GM18951 (cell line): ENCODE measurements around the gene CDKAL1.
"Not testable (repeated sequence)": the region's sequence is repeated elsewhere in the genome, so short reads cannot be mapped to it uniquely, and the experiment has no call there.

Experiments
- POLR2A ChIP-seq: IDR thresholded peaks from 4 replicates; pipeline ENCODE4 v1.6.1; 2011; ENCODE audit warnings: mild to moderate bottlenecking; ENCODE audit not compliant: insufficient read length, insufficient read depth; ENCODE audit errors: extremely low read depth
- in situ Hi-C: fragments of 300-500 bp; cut with MboI; formaldehyde crosslinking; loops from one replicate; pipeline ENCODE4 v1.12.0; 2022; ENCODE audit warnings: low sequenced_read_pairs, mixed read lengths, inconsistent platforms; ENCODE audit not compliant: unreplicated experiment

The CDKAL1 gene

DNA sequence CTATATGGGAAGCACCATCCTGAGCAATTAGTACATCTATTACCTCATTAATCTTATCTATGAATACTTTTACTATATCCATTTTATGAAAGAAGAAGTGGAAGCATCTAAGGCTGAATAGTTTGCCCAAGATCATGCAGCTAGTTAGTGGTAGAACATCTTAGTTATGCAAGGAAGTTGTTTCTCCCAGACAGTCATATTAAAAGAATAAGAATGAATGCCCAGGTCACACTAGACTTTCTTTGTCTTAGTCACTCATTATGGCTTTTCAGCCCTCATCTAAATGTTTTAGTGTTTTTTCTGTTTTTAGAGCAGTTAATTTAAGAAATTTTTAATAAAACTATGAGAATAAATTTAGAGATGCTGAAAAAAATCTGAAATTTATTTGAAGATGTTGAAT is 517.5 kb downstream of the CDKAL1 start:
- in situ Hi-C loops: no loop called here

DNA sequence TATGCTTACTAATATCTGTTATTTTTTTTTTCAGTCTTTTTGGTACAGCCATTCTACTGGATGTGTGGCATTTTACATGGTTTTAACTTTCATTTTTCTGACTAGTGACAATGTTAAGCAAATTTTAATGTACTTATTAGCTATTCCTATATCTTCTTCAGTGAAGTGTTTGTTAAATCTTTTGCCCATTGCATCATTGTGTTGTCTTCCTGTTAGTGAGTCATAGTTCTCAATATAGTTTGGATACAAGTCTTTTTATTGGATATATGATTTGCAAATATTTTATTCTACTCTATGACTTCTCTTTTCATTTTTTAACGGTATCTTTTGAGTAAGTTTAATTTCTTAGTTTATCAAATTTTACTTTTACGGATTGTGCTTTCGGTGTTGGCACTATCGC is 519.4 kb downstream of the CDKAL1 start:
- in situ Hi-C loops: no loop called here
- no peak for TF ChIP-seq POLR2A

More for the DNA sequence above, 517.5 kb downstream of the CDKAL1 start:
- TF ChIP-seq POLR2A: no peak

DNA sequence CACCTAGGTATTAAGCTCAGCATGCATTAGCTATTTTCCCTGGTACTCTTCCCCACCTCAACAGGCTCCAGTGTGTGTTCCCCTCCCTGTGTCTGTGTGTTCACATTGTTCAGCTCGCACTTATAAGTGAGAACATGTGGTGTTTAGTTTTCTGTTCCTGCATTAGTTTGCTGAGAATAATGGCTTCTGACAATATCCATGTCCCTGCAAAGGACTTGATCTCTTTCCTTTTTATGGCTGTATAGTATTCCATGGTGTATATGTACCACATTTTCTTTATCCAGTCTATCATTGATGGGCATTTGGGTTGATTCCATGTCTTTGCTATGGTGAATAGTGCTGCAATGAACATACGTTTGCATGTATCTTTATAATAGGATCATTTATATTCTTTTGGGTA is 521.2 kb downstream of the CDKAL1 start:
- in situ Hi-C loops: not testable (repeated sequence)

DNA sequence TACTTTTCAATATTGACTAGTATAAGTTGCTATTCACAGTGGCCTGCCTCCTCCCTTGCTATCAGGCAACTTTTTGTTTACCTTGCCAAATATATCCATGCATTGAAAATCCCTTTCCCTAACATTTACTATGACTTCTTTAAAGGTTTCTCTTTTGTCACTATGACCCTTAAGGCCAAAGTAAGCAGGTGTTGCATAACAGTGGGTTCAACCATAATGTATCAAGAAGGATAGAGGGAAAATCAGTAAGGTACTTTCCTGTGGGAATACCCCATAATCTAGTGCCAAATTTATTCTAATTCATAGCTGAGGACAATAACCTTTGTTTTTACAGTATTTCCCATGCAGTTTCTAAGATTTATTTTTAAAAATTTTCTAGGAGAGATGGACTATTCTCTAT is 527.6 kb downstream of the CDKAL1 start:
- no peak for TF ChIP-seq POLR2A
- in situ Hi-C loops: no loop called here

DNA sequence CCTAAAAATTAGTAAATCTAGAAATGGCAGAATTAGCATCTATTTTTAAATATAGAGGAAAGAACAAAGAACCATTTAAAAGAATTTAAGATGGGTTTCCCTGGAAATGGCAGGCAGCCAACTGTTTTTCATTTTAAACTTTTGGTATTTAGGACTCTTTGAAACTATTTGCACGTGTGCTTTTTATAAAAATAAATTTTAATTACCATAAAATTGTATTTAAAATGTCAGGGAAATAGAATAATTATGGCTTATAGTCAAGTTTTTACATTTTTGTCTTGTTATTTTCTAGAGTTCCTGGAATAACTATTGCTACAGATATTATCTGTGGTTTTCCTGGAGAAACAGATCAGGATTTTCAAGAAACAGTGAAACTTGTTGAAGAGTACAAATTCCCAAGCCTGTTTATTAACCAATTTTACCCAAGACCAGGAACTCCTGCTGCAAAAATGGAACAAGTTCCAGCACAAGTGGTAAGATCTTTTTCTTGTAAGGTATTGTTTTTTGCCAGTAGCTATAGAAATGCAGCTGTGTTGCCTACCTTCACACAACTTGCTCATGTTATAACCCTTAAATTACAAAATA is 530.6 kb downstream of the CDKAL1 start:
- in situ Hi-C loops: no loop called here
- TF ChIP-seq POLR2A: no peak

DNA sequence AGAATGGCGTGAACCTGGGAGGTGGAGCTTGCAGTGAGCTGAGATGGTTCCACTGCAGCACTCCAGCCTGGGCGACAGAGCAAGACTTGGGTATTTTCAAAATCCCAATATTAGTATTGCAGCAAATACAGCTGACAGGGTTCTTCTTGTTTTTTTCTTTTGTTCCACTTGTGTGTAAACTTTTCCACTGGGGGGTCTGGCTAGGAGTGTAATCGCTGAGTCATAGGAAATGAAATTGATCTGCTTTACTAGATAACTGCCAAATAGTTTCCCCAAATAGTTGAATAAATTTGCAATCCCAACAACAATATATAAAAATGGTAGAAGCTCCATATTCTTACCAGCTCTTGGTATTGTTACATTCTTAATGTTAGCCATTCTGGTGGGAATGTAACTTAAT is 533.3 kb downstream of the CDKAL1 start:
- in situ Hi-C loops: no loop called here

DNA sequence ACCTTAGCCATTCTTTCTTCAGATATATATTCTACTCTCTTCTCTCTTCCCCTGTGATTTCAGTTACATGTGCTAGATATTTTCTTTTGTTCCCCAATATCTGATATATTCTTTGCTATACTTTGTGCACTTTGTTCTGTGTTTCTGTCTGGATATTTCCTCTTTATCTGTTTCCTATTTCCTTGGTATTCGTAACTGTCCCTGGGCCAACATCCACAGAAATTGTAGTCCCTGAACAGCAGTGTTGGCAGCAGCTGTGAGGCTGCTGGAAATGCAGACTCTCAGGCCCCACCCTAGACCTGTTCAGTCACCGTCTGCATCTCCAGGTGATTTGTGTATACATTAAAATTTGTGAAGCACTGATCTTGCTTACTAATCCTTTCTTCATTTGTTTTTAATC is 536.4 kb downstream of the CDKAL1 start:
- no peak for TF ChIP-seq POLR2A
- in situ Hi-C loops: no loop called here

More for the DNA sequence above, 533.3 kb downstream of the CDKAL1 start:
- no peak for TF ChIP-seq POLR2A

DNA sequence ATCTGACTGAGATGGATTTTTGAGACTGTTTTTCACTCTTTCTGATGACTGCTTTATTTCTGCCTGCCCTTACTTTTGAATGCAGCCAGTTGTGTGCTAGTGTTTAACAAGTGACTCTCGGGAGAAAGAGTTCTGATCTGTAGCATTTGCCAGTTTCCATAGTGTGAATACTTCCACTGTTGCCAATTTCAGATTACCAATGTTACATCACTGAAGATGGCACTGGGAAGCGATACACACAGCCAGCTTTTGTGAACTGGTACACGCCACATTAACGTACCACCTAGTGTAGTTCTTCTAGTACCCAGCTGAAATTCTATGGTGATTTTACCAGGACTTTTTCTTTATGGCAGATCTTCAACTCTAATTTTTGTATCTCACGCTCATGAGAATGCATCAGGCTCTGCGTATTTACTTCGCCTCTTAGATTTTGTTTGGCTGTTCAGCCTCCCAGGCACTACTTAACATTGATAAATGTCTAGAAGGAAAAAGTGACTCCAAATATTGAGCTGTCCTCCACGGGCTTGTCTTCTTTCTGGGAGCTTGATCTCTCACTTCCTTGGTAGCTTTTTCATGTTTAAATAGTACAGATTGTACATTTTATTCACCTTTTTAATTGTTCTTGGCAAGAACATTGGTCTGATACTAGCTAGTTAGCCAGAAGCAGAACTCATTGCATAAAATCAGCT is 537.7 kb downstream of the CDKAL1 start:
- TF ChIP-seq POLR2A: no peak
- in situ Hi-C loops: no loop called here

DNA sequence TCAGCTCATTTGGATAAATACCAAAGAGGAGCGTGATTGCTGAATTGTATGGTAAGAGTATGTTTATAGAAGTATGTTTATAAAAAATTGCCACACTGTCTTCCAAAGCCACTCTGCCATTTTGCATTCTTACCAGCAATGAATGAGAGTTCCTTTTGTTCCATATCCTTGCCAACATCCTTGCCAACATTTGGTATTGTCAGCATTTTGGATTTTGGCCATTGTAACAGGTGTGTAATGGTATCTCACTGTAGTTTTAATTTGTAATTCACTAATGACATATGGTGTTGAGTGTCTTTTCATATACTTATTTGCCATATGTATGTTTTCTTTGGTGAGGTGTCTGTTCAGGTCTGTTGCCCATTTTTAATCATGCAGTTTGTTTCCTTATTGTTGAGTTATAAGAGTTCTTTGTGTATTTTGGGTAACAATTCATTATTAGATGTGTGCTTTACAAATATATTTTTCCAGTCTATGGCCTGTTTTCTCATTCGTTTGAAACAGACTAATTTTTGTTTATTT is 539.1 kb downstream of the CDKAL1 start:
- in situ Hi-C loops: no loop called here
- no peak for TF ChIP-seq POLR2A

DNA sequence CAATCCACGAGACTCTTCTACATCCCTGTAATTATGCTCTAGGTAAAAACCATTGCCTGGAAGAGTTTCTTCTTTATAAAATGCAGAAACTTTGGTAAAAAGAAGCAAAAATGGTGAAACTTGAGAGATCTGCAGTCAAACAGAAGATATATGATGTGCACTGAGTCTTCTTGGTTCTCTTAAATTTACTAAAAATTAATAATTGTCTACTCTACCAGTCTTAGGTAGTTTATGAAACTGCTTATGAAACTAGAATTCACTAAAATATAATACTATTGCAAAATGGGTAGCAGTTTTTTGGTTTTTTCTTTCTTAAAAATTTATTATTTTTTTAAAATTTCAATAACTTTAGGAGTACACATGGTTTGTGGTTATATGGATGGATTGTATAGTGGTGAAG is 540.2 kb downstream of the CDKAL1 start:
- in situ Hi-C loops: no loop called here

DNA sequence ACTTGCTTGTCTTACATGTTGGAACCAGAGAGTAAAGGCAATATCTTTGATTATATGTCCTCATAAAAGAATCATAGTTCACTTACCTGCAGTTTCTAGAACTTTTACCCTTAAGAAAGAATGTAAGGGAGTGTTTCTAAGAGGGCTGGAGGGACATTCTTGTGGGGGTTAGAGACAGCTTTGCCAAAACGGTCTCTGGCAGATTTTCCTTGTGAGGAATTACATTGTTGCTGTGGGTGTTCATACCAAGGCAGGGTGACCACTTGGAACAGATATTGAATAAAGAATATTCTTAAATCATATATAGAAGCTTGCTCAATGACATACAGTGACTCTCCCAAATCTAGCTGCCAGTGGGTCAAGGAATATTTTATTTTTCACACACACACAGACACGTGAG is 541.7 kb downstream of the CDKAL1 start:
- in situ Hi-C loops: no loop called here
- TF ChIP-seq POLR2A: no peak

More for the DNA sequence above, 540.2 kb downstream of the CDKAL1 start:
- no peak for TF ChIP-seq POLR2A

DNA sequence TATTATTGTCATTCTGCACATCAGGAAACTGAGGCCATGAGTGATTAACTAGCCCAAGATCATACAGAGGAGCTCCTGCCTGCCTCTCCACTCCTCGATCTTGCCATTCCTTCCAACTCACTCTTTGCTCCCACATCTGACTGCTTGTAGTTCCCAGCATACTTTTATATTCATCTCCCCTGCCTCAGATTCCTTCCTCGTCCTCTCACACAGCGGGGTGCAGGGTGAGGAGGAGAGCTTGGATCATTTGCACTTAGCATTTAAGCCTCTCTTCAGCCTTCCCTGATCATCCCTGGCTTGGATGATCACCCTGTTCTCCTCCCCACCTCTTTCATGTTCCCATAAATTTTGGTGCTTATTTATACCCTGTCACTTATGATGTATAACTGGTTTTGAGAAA is 544.2 kb downstream of the CDKAL1 start:
- in situ Hi-C loops: no loop called here

DNA sequence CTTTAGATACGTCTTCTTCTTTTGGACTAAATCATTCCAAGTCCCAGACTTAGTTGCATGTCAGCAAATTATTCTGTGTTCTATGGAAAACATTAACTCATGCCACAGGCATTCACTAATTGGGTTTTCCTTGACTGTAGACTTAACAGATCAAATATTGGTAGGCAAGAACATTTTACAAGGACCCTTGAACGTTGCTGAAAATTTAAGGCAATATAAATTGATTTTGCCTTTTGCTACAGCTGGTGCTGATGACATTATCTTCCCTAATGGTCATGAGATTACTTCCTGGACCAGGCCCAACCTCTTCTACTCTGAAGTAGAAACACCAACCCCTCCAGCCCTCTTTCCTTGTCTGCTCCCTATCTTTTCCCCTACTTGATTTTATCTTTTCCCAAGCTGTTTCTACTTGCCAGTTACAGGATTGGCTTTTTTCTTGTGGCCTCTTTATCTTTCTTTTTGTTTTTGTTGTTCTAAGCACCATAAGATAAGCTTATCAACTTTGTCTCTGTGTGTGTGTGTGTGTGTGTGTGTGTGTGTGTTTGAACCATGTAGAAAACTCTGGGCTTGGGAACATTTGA is 545.3 kb downstream of the CDKAL1 start:
- TF ChIP-seq POLR2A: no peak
- in situ Hi-C loops: no loop called here

More for the DNA sequence above, 544.2 kb downstream of the CDKAL1 start:
- no peak for TF ChIP-seq POLR2A

DNA sequence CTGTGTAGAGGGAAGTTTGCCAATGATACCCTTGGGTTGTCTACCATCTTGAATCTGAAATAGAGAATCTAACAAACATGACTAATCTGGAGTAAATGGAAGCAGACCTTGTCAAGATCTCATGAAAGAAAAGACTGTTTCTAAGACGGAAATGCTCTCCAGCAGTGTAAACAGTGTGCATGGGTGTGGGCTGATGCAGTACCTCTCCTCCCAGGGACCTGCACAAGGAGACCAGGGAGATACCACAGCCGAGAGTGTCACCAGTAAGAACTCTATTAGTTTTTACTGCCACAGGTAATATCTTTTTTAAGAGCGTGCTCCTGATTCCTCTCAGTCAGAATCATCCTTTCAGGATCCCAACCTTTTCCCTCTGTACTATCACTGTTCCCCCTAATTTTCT is 546.0 kb downstream of the CDKAL1 start:
- TF ChIP-seq POLR2A: no peak
- in situ Hi-C loops: no loop called here

DNA sequence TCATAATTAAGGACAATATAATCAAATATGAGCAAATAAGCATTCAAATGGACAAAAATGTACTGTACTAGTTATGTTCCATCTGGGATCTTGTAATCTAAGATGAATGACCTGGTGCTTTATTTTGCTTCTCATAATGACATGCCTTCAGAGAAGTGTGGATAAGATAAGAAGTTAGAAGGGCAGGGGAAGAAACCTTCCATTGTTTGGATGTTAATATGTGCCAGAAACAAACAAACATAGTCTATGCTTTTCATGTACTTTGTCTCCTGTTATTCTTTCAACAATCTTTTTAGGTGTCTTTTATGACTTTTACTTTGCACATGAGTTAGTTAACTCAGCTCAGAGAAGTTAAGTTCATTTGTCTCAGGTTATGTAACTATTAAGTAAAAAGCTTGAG is 547.8 kb downstream of the CDKAL1 start:
- in situ Hi-C loops: no loop called here
- TF ChIP-seq POLR2A: no peak
